ENCODE results near the gene RGSL1.
"Not testable (repeated sequence)": the region's sequence is repeated elsewhere in the genome, so short reads cannot be mapped to it uniquely, and the experiment has no call there.

Gene RGSL1

GRCh38 chr1:182446033-182446669 is 3.8 kb upstream of the RGSL1 start:
- DNase-seq (ENCODE audit: low read depth in 1 of 2, low spot score in 1 of 2) = no peak

DNA sequence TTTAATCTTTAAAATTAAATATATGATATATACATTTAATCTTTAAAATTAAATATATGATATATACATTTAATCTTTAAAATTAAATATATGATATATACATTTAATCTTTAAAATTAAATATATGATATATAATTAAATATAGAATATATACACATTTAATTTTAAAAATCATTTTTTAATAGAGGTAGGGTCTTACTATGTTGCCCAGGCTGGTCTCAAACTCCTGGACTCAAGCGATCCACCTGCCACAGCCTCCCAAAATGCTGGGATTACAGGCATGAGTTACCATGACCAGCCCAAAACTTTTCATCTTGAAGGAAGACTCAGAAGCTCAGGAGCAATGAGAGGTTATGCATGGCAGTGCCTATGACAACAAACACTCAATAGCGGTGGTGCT is 2.8 kb upstream of the RGSL1 start:
- not testable (repeated sequence) for DNase-seq (ENCODE audit: low read depth in 1 of 2, low spot score in 1 of 2)

- no peak for DNase-seq (ENCODE audit: low read depth in 1 of 2, low spot score in 1 of 2)
Observed at GRCh38 chr1:182447660-182448059, 2.3 kb upstream of the RGSL1 start.

DNA sequence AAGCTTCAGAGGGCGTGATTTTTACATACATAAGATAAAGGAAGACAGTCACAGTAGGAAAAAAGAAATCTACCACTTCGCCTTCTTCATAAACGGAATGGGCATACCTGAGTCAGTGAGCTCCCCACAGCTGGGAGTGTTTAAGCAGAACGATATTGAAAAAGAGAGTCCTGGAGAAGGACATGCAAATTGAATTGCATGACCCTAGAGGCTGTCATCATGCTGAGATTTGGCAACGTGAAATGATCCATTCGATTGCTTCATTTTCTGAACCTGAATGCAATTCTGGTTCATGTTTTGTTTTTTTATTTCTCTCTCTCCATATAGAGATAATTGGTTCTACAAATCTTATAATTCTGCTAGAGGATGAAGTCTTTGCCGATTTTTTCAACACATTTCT is 3.7 kb downstream of the RGSL1 start:
- no peak for DNase-seq (ENCODE audit: low read depth in 1 of 2, low spot score in 1 of 2)

GRCh38 chr1:182457844-182458243 is 7.9 kb downstream of the RGSL1 start:
- DNase-seq (ENCODE audit: low read depth in 1 of 2, low spot score in 1 of 2) = no peak

- DNase-seq (ENCODE audit: low read depth in 1 of 2, low spot score in 1 of 2) = no peak
Observed at GRCh38 chr1:182459949-182460348, 10.0 kb downstream of the RGSL1 start.

DNA sequence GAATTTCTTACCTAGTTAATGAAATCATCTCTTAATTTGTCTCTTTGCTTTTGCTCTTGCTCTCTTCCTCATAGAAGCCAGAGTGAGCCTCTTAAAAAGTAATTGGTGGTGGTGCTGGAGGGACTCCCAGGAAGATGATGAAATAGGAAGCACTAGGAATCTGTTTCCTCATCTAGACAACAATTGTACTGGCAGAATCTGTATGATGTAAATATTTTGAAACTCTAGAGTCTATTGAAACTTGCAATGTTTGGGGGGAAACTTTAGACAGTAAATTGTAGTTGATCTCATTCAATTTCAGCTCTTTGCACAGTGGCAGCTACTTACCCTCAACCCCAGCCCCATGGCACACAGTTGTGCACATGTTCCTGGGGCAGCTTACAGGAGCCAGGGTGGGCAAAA is 10.6 kb downstream of the RGSL1 start:
- DNase-seq (ENCODE audit: low read depth in 1 of 2, low spot score in 1 of 2) = no peak

DNA sequence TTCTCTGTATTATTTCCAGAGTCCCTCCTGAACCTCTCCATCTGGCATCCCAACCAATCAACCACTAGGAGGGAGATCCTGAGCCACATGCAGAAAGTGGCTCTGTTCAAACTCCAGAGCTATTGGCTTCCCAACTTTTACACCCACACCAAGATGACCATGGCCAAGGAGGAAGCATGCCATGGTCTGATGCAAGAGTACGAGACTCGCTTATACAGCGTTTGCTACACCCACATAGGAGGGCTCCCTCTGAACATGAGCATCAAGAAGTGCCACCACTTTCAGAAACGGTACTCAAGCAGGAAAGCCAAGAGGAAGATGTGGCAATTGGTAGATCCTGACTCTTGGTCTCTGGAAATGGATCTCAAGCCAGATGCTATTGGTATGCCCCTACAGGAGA is 23.6 kb downstream of the RGSL1 start:
- DNase-seq (ENCODE audit: low read depth in 1 of 2, low spot score in 1 of 2) = no peak

DNA sequence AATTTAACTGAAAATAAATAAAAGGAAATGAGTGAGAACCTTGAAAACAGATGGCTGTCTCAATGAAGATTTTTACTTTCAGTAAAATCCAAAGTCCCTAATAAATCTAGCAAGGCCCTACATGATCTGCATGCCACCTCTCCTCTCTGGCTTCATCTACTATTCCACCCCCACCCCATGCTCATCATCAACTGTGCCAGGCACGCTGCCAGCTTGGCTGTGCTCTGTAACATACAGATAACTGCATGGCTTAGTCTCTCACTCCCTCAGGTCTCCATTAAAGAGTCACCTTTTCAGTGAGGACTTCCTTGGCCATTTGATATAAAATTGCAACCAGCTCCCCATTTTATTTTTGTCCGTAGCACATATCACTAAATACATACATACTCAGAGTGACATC is 26.7 kb downstream of the RGSL1 start:
- DNase-seq (ENCODE audit: low read depth in 1 of 2, low spot score in 1 of 2) = no peak

DNA sequence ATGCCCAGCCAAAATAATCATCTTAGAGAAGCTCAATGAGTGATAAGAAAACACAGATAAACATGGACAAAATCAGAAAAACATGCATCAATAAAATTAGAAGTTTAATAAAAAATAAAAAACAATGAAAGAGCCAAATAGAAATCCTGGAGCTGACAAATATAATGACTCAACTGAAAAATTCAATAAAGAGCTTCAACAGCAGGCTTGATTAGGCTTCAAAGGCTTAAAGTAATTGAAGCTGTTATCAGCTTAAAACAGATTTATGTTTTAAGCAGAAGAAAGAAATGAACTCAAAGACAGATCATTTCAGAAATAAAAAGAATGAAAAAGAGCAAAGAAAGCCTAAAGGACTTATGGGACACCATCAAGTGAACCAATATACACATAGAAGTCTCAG is 28.3 kb downstream of the RGSL1 start:
- no peak for DNase-seq (ENCODE audit: low read depth in 1 of 2, low spot score in 1 of 2)

- DNase-seq (ENCODE audit: low read depth in 1 of 2, low spot score in 1 of 2) = no peak
Observed at GRCh38 chr1:182484067-182484466, 34.1 kb downstream of the RGSL1 start.

DNA sequence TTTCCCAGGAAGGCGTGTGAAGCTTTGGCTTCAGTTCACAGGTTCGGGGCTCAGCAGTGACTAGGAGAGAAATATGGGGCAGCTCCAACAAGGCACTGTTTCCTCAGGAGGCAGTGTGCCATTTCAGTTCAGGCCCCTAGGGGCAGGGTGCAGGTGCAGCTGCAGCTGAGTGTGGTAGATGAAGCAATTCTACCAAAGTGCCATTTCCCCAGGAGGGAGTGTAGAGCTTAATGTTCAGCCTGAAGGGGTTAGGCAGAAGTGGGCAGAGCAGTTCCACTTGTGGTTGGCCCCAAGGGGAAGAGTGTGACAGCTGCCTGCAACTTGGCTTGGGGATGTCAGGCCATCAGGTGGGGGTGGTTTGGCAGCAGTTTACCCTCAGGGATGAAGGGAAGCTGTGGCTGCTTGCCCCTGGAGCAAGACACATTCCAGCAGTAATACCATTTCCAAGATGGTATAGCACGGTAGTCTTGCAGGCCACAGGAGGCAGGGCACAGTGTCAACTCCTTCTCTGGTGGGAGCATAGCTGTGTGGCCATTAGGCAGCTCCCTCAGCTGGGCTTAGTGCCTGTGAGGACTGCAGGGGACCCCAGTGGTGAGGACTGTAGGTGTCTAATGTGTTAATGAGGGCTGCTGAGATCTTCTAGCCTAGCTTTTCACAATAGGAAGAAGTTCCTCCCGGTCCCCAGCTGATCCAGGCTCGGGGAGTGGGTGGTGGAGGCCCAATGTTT is 34.7 kb downstream of the RGSL1 start:
- DNase-seq (ENCODE audit: low read depth in 1 of 2, low spot score in 1 of 2) = no peak

DNA sequence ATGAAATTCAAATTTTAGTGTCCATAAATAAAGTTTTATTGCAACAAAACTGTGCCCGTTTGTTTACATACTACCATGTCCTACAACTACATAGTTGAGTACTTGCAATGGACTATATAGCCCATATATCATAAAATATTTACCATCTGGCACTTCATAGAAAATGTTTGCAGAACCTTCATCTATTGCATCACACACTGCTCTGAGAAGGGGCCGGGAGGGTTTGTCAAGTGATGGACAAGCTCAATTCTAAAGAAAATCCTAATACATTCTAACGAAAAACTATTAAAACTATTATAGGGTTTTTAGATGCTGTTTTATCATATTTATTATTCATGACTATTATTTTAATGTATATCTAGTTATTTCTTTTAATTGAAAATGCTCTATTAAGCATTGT is 35.9 kb downstream of the RGSL1 start:
- DNase-seq (ENCODE audit: low read depth in 1 of 2, low spot score in 1 of 2) = no peak

DNA sequence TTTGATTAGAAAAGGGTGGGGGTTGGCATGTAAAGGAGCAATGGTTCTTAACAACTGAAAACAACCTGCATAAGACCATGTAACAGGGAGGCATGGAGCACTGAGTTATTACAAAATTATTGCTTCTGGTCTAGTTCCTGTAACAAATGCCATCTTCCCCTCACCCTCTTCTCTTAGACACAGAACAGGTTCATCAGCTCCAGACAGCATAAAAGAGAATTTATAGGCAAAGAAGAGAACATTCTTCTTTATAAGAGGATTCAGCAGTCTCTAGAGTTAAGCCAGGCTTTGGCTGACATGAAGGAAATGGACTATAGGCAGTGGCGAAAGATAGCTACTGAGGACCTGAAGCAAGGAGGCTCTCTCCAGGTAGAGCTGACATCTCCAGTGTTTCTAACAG is 38.9 kb downstream of the RGSL1 start:
- no peak for DNase-seq (ENCODE audit: low read depth in 1 of 2, low spot score in 1 of 2)

- DNase-seq (ENCODE audit: low read depth in 1 of 2, low spot score in 1 of 2) = no peak
Observed at GRCh38 chr1:182493063-182493462, 43.1 kb downstream of the RGSL1 start.

DNA sequence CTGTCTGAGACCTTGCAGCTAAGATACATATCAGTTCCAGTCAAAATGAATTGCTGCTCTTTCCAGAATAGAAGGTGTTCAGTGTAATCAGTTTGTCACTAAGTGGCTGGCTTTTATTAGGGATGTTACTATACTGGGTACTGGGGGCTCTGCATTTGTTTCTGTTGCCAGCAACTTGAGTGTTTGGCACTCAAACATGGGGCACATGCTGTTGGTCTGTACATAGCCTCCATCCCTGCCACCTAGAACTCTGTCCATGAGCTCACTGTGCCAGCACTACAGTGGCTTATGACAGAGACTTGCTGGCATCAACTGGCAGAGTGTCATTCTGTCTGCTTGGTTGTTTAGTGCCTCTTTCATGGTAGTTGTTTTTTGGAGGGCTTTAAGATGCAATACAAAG is 45.1 kb downstream of the RGSL1 start:
- DNase-seq (ENCODE audit: low read depth in 1 of 2, low spot score in 1 of 2) = no peak

- DNase-seq (ENCODE audit: low read depth in 1 of 2, low spot score in 1 of 2) = no peak
Observed at GRCh38 chr1:182495693-182496092, 45.7 kb downstream of the RGSL1 start.

DNA sequence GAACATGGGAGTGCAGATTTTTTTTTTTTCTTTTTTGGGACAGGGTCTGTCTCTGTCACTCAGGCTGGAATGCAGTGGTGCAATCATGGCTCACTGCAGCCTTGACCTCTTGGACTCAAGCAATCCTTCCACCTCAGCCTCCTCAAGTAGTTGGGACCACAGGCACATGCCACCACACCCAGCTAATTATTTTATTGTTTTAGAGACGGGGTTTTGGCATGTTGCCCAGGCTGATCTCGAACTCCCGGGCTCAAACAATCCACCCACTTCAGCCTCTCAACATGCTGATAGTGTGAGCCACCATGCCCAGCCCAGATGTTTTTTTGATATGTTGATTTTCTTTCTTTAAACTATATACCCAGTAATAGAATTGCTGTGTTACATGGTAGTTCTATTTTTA is 57.7 kb downstream of the RGSL1 start:
- no peak for DNase-seq (ENCODE audit: low read depth in 1 of 2, low spot score in 1 of 2)

GRCh38 chr1:182515556-182515955 is 65.6 kb downstream of the RGSL1 start:
- no peak for DNase-seq (ENCODE audit: low read depth in 1 of 2, low spot score in 1 of 2)

DNA sequence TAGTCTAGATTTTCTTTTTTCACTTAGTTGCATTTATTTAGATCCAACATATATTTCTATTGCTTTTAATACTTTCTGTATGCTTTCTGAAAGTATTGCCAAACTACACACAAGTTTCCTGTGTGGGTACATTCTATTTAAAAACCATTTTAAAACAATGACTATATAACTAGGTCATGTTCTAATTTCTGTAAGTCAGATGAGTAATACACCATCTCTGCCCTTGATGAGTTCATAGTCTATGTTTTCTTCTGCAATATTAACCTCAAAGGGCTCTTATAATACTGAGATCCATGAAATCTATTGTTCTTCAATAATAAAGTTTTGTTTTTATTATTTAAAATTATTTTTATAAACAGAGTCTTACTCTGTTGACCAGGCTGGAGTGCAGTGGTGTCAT is 70.8 kb downstream of the RGSL1 start:
- DNase-seq (ENCODE audit: low read depth in 1 of 2, low spot score in 1 of 2) = no peak

DNA sequence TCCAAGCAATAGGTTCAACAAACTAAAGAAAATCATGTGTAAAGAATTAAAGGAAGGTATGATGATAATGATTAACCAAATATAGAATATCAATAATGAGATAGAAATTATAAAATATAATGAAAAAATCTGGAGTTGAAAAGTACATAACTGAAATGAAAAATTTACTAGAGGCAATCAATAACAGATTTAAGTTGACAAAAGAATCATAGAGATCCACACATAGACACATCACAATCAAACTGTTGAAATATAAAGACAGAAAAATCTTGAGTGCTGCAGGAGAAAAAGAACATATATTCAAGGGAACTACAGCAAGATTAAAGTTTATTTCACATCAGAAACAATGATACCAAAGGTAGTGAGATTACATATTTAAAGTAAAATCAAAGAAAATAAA is 75.4 kb downstream of the RGSL1 start:
- no peak for DNase-seq (ENCODE audit: low read depth in 1 of 2, low spot score in 1 of 2)

- DNase-seq (ENCODE audit: low read depth in 1 of 2, low spot score in 1 of 2) = no peak
Observed at GRCh38 chr1:182527680-182528079, 77.7 kb downstream of the RGSL1 start.

GRCh38 chr1:182528206-182528605 is 78.3 kb downstream of the RGSL1 start:
- not testable (repeated sequence) for DNase-seq (ENCODE audit: low read depth in 1 of 2, low spot score in 1 of 2)

Data from activated T-helper 1 cell treated with anti-CD3 and anti-CD28 coated beads, Interleukin-2, amount 50 U/mL, for 16 hours (primary cell).